ENCODE measurements around the gene FHDC1.

FHDC1 gene

DNA sequence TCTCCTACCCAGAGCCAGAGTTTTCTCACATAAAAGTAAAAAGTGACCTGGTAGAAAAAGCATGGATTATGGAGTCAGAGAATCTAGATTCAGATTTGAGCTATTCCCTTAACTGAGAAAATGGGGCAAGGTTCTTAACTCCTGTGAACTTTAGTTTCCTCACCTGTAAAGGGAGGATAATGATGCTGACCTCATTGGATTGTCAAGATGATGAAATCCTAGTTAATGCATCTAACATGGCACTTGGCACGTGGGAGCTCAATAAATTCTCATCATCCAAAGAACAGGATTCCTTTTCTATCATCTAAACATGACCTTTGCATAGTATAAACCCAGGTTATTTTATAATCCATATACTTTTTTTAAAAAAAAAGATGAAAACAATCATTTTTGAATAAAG lies 18.6 kb downstream of the FHDC1 start:
- TF ChIP-seq CTCF (IDR thresholded peaks at IDR 0.05; ENCODE audit: control insufficient read depth, insufficient read depth, low read depth, low read length, missing control alignments), result no peak
- DNase-seq (ENCODE audit: low read depth), result no peak

DNA sequence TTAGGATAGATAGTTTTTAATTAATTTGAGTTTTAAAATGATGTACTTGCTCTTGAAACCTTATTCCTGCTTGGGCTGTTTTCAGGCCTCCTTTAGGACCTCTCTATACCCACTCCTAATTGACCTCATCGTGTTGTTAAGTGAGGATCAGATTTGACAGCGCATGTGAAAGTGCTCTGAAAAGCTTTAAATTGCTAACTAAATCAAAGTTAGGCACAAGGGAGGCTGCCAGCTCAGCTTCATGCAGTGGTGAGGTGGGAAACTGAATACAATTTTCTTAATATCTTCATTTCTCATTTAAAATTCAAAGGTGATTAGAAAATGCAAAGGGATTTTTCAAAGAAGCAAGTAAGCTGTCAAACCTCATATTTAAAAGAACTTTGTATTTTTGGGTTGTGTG lies 20.0 kb downstream of the FHDC1 start:
- no peak for TF ChIP-seq CTCF (IDR thresholded peaks at IDR 0.05; ENCODE audit: control insufficient read depth, insufficient read depth, low read depth, low read length, missing control alignments)
- DNase-seq (ENCODE audit: low read depth), result no peak
- no peak overlapping the region for H3K4me3 ChIP-seq (ENCODE audit: control insufficient read depth, low read depth, low read length)

More for the DNA sequence above, 18.6 kb downstream of the FHDC1 start:
- H3K4me3 ChIP-seq (ENCODE audit: control insufficient read depth, low read depth, low read length), result no peak overlapping the region

GRCh38 chr4:152956650-152957436 lies 20.7 kb downstream of the FHDC1 start:
- no peak overlapping the region for H3K4me3 ChIP-seq (ENCODE audit: control insufficient read depth, low read depth, low read length)
- no peak for TF ChIP-seq CTCF (IDR thresholded peaks at IDR 0.05; ENCODE audit: control insufficient read depth, insufficient read depth, low read depth, low read length, missing control alignments)
- no peak for DNase-seq (ENCODE audit: low read depth)

DNA sequence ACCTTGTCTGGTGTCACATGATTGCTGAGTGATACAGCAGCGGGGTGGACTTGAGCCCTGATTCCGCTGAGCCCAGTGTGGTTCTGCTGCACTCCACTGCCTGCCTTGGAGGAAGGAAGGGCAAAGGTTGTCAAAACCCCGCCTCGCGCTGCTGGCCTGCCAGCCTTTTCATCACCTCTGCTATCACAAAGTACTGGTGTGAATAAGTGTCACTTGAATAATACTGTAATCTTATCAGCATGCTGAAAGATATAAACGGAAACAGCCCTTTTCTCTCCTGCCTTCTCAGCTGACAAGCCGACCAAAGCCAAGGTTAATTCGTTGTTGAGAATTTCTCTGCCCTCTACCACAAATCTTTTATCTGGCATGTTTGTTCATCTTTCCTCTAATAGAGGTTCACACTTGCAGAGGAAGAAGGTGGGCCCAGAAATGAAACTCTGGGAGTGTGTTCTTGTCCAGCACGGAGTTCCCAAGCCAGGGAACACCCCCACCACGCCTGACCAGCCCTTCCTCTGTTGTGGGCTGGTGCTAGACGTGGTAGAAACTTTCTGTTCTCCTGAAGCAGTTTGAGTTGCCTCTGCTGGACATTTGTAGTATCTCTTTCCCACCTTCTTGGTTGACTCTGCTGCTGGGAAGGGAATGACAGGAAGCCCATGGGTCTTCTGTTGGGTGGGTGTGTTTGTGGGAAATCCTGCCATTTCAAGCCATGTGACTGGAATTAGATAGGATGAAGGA lies 21.5 kb downstream of the FHDC1 start:
- DNase-seq (ENCODE audit: low read depth), result no peak
- no peak for TF ChIP-seq CTCF (IDR thresholded peaks at IDR 0.05; ENCODE audit: control insufficient read depth, insufficient read depth, low read depth, low read length, missing control alignments)

DNA sequence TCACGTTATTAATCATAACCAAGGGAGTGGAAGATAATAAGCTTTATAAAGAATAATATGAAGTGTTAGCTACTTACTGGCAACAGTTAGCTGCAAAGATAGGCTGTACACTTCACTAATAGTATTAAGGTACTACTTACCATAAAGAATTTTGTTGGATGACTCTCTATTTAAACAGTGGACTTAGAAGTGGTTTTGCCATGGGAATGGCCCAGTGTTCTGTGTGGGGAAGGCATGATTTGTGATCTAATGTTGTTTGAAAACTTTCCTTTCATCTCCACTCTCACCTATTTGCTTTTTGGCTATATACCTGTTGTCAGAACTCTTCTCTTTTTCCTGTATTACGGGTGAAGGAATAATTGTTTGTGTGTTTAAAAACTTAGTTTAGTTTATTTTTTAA lies 23.0 kb downstream of the FHDC1 start:
- TF ChIP-seq CTCF (IDR thresholded peaks at IDR 0.05; ENCODE audit: control insufficient read depth, insufficient read depth, low read depth, low read length, missing control alignments), result no peak
- H3K4me3 ChIP-seq (ENCODE audit: control insufficient read depth, low read depth, low read length), result no peak overlapping the region
- DNase-seq (ENCODE audit: low read depth), result no peak

More for the DNA sequence above, 21.5 kb downstream of the FHDC1 start:
- no peak overlapping the region for H3K4me3 ChIP-seq (ENCODE audit: control insufficient read depth, low read depth, low read length)

- DNase-seq (ENCODE audit: low read depth), result no peak
- TF ChIP-seq CTCF (IDR thresholded peaks at IDR 0.05; ENCODE audit: control insufficient read depth, insufficient read depth, low read depth, low read length, missing control alignments), result no peak
- no peak overlapping the region for H3K4me3 ChIP-seq (ENCODE audit: control insufficient read depth, low read depth, low read length)
Measured at GRCh38 chr4:152960082-152960481, 24.0 kb downstream of the FHDC1 start.

Measured in AG09309 (cell line).